SJCRH30 (cell line): ENCODE results near the gene CCDC7. TPM values are rescaled to one million over a fixed set of nuclear protein-coding genes. Genes with fewer than 3 reads are reported as not detected.
A peak's percentile ranks its signal among the peaks of the same experiment; 100 is the strongest.
"Not testable (repeated sequence)": the region's sequence is repeated elsewhere in the genome, so short reads cannot be mapped to it uniquely, and the experiment has no call there.

ENCODE experiments used
- DNase-seq, 2 experiments: peaks; one replicate each; pipeline ENCODE4 v3.0.0-alpha.2; 2015 to 2020
- H3K27ac ChIP-seq: fragments of 250-450 bp; sonication (Bioruptor Pico); 2 replicates; pipeline ENCODE4 v1.5.1; 2020; ENCODE audit warnings: mild to moderate bottlenecking, moderate library complexity
- H3K27me3 ChIP-seq: fragments of 250-450 bp; sonication (Bioruptor Pico); 2 replicates; pipeline ENCODE4 v1.5.1; 2020; ENCODE audit warnings: mild to moderate bottlenecking, moderate library complexity
- H3K36me3 ChIP-seq: fragments of 250-450 bp; sonication (Bioruptor Pico); 2 replicates; pipeline ENCODE4 v1.5.1; 2020; ENCODE audit warnings: mild to moderate bottlenecking, moderate library complexity
- H3K4me1 ChIP-seq: fragments of 250-450 bp; sonication (Bioruptor Pico); 2 replicates; pipeline ENCODE4 v1.5.1; 2020; ENCODE audit warnings: mild to moderate bottlenecking, moderate library complexity
- H3K4me3 ChIP-seq: fragments of 250-450 bp; sonication (Bioruptor Pico); 2 replicates; pipeline ENCODE4 v1.5.1; 2020; ENCODE audit warnings: mild to moderate bottlenecking, moderate library complexity
- H3K9me3 ChIP-seq: fragments of 250-450 bp; sonication (Bioruptor Pico); replicated peaks from 2 replicates; pipeline ENCODE4 v1.5.1; 2020; ENCODE audit warnings: mild to moderate bottlenecking, moderate library complexity
- total RNA-seq: library from RNA; depleted of rRNA; stranded (reverse); fragments of >200 nt; shearing (Covaris generic); gene quantifications from 2 replicates; pipeline ENCODE4 v1.2.3, GENCODE V29; 2014; rRNA removed

Gene CCDC7
- total RNA-seq: 9.7 and 12.0 TPM in 2 replicates

- Histone ChIP-seq H3K4me1 (peaks cover 3% of the 10 kb centered on the region; the same call in 1 of the 2 replicates), H3K4me3 (peak within 1 kb of the TSS; percentile 69), H3K9me3 (no peaks in the 10 kb centered on the region), H3K27ac (peak within 1 kb of the TSS; percentile 73), H3K27me3 (no peaks in the 10 kb centered on the region), H3K36me3 (no peaks in the 10 kb centered on the region)
- peak; percentile 82 to 91 for DNase-seq
These were observed at the start of gene CCDC7 for GRCh38 chr10:32445740-32446535. CCDC7 (plus strand) TSS chr10:32446140; CDS start chr10:32451643, 5,503 bp downstream.

DNA sequence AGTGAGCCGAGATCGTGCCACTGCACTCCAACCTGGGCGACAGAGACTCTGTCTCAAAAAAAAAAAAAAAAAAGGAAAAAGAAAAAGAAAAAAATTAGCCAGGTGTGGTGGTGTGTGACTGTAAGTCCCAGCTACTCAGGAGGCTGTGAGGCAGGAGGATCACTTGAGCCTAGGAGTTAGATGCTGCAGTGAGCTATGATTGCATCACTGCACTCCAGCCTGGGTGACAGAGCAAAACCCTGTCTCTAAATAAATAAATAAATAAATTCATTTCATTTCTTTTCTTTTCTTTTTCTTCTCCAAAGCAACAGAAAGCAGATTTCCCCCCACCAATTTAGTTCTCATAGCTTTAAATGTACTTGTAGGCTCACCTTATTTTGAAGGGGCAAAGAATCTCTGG, 48.8 kb upstream of the CCDC7 start:
- not testable (repeated sequence) for H3K27me3 ChIP-seq, H3K27ac ChIP-seq, H3K36me3 ChIP-seq, DNase-seq, H3K4me1 ChIP-seq, H3K9me3 ChIP-seq, H3K4me3 ChIP-seq

- H3K9me3 ChIP-seq, H3K27me3 ChIP-seq, H3K4me1 ChIP-seq, H3K4me3 ChIP-seq, H3K27ac ChIP-seq, H3K36me3 ChIP-seq, DNase-seq: not testable (repeated sequence)
These were observed 46.2 kb upstream of the CCDC7 start for GRCh38 chr10:32399720-32400119.

DNA sequence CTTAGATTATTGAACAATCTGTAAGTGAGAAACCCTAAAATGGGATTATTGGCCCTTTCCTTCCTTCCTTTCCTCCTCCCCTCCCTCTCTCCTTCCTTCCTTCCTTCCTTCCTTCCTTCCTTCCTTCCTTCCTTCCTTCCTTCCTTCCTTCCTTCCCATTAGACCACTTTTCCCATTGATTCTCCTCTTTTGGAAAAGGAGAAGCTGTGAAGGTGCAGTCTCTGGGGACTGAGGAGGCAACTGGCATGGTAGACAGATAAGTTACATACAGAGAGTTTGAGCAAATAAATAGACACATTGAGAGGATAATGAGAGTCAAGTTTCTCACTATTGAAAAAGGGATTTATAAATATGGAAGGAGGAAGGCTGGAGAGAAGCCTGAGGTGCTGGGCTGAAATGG, 45.0 kb upstream of the CCDC7 start:
- Histone ChIP-seq H3K36me3 (no peaks in the 10 kb centered on the region), H3K27me3 (no peaks in the 10 kb centered on the region), H3K9me3 (no peaks in the 10 kb centered on the region; the same call in 1 of the 2 replicates), H3K4me3 (no peak overlapping the region), H3K4me1 (no peaks in the 10 kb centered on the region), H3K27ac (no peak overlapping the region)
- no peak for DNase-seq

DNA sequence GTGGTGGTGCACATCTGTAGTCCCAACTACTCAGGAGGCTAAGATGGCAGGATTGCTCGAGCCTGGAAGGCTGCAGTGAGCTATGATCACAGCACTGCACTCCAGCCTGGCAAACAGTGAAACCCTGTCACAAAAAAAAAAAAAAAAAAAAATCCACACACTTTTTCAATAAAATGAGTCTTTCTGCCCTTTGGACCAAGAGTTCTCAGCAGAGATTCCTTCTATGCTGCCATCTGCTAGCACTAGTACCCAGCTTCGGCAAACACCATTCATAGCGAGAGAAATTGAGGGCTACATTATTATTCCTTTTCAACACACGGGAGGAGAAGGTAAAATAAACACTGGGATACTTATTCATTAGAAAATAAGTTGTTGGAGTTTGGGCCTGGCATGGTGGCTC, 43.4 kb upstream of the CCDC7 start:
- Histone ChIP-seq H3K27ac (no peak overlapping the region), H3K27me3 (no peaks in the 10 kb centered on the region), H3K4me1 (no peaks in the 10 kb centered on the region), H3K9me3 (no peaks in the 10 kb centered on the region; the same call in 1 of the 2 replicates), H3K4me3 (no peak overlapping the region), H3K36me3 (no peaks in the 10 kb centered on the region)
- DNase-seq: no peak

DNA sequence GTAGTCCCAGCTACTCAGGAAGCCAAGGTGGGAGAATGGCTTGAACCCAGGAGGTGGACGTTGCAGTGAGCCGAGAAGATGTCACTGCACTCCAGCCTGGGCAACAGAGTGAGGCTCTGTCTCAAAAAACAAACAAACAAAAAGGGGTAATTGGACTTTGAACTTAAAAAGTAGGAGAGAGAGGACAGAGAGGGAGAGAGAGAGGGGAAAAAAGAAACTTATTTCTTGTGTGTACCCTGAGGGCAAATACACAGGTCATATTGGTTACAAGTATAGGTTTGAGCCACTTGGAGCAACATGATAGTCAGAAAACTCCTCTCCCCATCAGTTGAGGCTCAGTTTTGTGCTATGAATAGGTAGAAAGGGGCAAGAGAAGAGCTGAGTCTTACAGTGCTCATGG, 42.8 kb upstream of the CCDC7 start:
- H3K36me3 ChIP-seq: no peaks in the 10 kb centered on the region
- H3K9me3 ChIP-seq: no peaks in the 10 kb centered on the region; the same call in 1 of the 2 replicates
- H3K27ac ChIP-seq: no peak overlapping the region
- DNase-seq: no peak
- H3K4me3 ChIP-seq: no peak overlapping the region
- H3K27me3 ChIP-seq: no peaks in the 10 kb centered on the region
- no peaks in the 10 kb centered on the region for H3K4me1 ChIP-seq

DNA sequence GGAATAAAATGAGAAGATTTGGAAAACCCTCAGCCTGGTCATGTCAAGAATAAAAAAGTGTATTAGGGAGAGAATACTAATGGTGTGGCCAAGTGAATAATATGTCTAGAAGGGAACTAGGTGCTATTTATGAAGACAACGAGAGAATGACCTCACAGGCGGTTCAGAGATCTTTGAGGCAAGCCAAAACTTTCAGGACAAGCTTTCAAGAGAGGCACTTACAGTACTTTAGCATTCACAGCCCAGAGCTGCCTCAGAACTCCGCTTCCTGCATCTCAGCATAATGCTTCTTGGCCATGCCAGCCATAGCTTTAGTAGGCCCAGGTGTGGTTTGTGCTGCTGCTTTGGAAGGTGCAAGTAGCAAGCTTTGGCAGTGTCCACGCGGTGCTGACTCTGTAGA, 37.2 kb upstream of the CCDC7 start:
- H3K9me3 ChIP-seq: no peaks in the 10 kb centered on the region; the same call in 1 of the 2 replicates
- DNase-seq: no peak
- no peaks in the 10 kb centered on the region for H3K36me3 ChIP-seq
- no peaks in the 10 kb centered on the region for H3K27me3 ChIP-seq
- H3K4me3 ChIP-seq: no peak overlapping the region
- H3K4me1 ChIP-seq: no peaks in the 10 kb centered on the region
- H3K27ac ChIP-seq: no peak overlapping the region

GRCh38 chr10:32409741-32410140, 36.2 kb upstream of the CCDC7 start:
- Histone ChIP-seq H3K36me3 (no peaks in the 10 kb centered on the region), H3K27me3 (no peaks in the 10 kb centered on the region), H3K27ac (no peak overlapping the region), H3K9me3 (no peaks in the 10 kb centered on the region; the same call in 1 of the 2 replicates), H3K4me1 (no peaks in the 10 kb centered on the region), H3K4me3 (no peak overlapping the region)
- no peak for DNase-seq

DNA sequence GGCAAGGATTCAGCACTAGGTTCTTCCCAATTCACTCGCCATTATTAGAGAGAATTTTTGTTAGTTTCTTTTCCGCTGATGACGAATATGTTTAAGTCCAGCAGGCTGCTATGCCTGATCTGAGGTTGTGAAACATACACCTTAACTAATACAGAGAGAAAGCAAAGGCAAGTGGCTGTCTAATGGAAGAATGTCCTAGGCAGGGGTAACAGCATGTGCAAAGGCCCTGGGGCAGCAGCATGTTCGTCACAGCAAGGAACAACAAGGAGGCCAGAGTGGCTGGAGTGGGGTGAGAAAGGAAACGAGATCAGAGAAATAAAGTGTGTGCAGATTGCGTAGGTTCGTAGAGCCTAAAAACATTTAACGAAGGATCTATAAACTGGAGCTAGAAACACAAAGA, 35.4 kb upstream of the CCDC7 start:
- Histone ChIP-seq H3K27ac (no peak overlapping the region), H3K4me1 (no peaks in the 10 kb centered on the region), H3K4me3 (no peak overlapping the region), H3K36me3 (no peaks in the 10 kb centered on the region), H3K27me3 (0 out of 2 replicates have a peak, but pooled peaks cover 3% of the 10 kb centered on the region), H3K9me3 (peaks cover 4% of the 10 kb centered on the region; the same call in 1 of the 2 replicates)
- DNase-seq: no peak

GRCh38 chr10:32411797-32412498, 34.0 kb upstream of the CCDC7 start:
- Histone ChIP-seq H3K9me3 (peaks cover 4% of the 10 kb centered on the region; the same call in 1 of the 2 replicates), H3K27ac (no peak overlapping the region), H3K4me1 (no peaks in the 10 kb centered on the region), H3K36me3 (no peaks in the 10 kb centered on the region), H3K4me3 (no peak overlapping the region), H3K27me3 (0 out of 2 replicates have a peak, but pooled peaks cover 3% of the 10 kb centered on the region)
- no peak for DNase-seq

- DNase-seq: no peak
- no peaks in the 10 kb centered on the region for H3K4me1 ChIP-seq
- no peak overlapping the region for H3K4me3 ChIP-seq
- no peaks in the 10 kb centered on the region for H3K36me3 ChIP-seq
- 0 out of 2 replicates have a peak, but pooled peaks cover 3% of the 10 kb centered on the region for H3K27me3 ChIP-seq
- no peak overlapping the region for H3K27ac ChIP-seq
- H3K9me3 ChIP-seq: peaks cover 4% of the 10 kb centered on the region; the same call in 1 of the 2 replicates
These were observed 33.5 kb upstream of the CCDC7 start for GRCh38 chr10:32412499-32412853.

- H3K9me3 ChIP-seq: 0 out of 2 replicates have a peak, but pooled peaks cover 4% of the 10 kb centered on the region
- no peak overlapping the region for H3K4me3 ChIP-seq
- 0 out of 2 replicates have a peak, but pooled peaks cover 3% of the 10 kb centered on the region for H3K27me3 ChIP-seq
- no peak for DNase-seq
- H3K27ac ChIP-seq: no peak overlapping the region
- no peaks in the 10 kb centered on the region for H3K4me1 ChIP-seq
- no peaks in the 10 kb centered on the region for H3K36me3 ChIP-seq
These were observed 32.4 kb upstream of the CCDC7 start for GRCh38 chr10:32413513-32413912.

- Histone ChIP-seq H3K27me3 (0 out of 2 replicates have a peak, but pooled peaks cover 3% of the 10 kb centered on the region), H3K36me3 (no peaks in the 10 kb centered on the region), H3K4me3 (no peak overlapping the region), H3K4me1 (no peaks in the 10 kb centered on the region), H3K27ac (no peak overlapping the region), H3K9me3 (0 out of 2 replicates have a peak, but pooled peaks cover 4% of the 10 kb centered on the region)
- no peak for DNase-seq
These were observed 30.6 kb upstream of the CCDC7 start for GRCh38 chr10:32415361-32415760.

DNA sequence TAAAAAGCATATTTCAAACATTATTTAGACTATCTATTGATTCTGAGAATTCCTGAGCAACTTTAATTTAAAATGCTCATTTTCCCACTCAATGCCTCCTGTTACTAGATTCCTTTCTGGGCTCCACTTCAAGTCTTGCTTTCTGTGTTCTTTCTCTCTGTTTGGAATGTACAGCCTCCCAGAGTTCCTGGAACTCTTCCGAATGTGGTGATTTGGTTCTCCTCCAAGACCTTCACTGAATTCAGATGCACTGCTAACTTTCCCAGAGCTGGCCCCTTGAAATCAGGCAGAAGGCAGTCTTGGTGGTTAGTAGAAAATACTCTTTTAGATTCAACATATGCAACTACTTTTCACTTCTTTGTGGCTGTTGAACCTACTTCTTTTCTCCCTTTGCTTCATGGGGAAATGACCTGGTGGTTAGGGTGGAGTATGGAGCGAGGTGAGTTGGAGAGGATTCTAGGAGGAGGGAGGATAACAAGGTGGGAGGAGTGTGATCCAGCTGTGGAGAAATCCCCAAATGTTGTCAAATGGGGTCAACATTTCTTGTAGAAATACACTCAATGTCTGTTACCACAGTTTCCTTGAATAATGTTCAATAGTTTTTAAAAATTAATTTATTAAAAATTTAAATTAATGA, 27.9 kb upstream of the CCDC7 start:
- no peak for DNase-seq
- Histone ChIP-seq H3K27me3 (0 out of 2 replicates have a peak, but pooled peaks cover 3% of the 10 kb centered on the region), H3K4me1 (no peaks in the 10 kb centered on the region), H3K4me3 (no peak overlapping the region), H3K36me3 (no peaks in the 10 kb centered on the region), H3K9me3 (0 out of 2 replicates have a peak, but pooled peaks cover 4% of the 10 kb centered on the region), H3K27ac (no peak overlapping the region)

GRCh38 chr10:32418572-32418971, 27.4 kb upstream of the CCDC7 start:
- Histone ChIP-seq H3K27ac (no peak overlapping the region), H3K4me3 (no peak overlapping the region), H3K27me3 (0 out of 2 replicates have a peak, but pooled peaks cover 3% of the 10 kb centered on the region), H3K4me1 (no peaks in the 10 kb centered on the region), H3K36me3 (no peaks in the 10 kb centered on the region), H3K9me3 (0 out of 2 replicates have a peak, but pooled peaks cover 4% of the 10 kb centered on the region)
- DNase-seq: no peak
